DOHH2 (cell line): Measurements from ENCODE around the gene PUM2.
A peak's percentile ranks its signal among the peaks of the same experiment; 100 is the strongest.

ENCODE experiments used
- H3F3A ChIP-seq: fragments of 200-600 bp; sonication (generic), shearing (Covaris generic); 2 replicates; pipeline ENCODE4 v1.6.0; 2016; ENCODE audit warnings: antibody characterized with exemption, mild to moderate bottlenecking; ENCODE audit not compliant: control insufficient read depth, insufficient read depth
- H3K27ac ChIP-seq: fragments of 200-600 bp; sonication (generic); 2 replicates; pipeline ENCODE4 v1.5.1; 2014; ENCODE audit warnings: low read depth, mild to moderate bottlenecking, low read length, moderate library complexity
- H3K27me3 ChIP-seq: fragments of 200-600 bp; sonication (generic); 2 replicates; pipeline ENCODE4 v1.6.1; 2014; ENCODE audit warnings: mild to moderate bottlenecking, low read length, mixed read lengths; ENCODE audit not compliant: control insufficient read depth
- H3K36me3 ChIP-seq: fragments of 200-600 bp; sonication (generic); 2 replicates; pipeline ENCODE4 v1.6.1; 2014; ENCODE audit warnings: mild to moderate bottlenecking, low read length, moderate library complexity, mixed read lengths; ENCODE audit not compliant: control insufficient read depth
- H3K4me1 ChIP-seq: fragments of 200-600 bp; sonication (generic); 2 replicates; pipeline ENCODE4 v1.6.1; 2014; ENCODE audit warnings: mild to moderate bottlenecking, low read length, mixed read lengths; ENCODE audit not compliant: control insufficient read depth
- H3K4me2 ChIP-seq: fragments of 200-600 bp; sonication (generic); 2 replicates; pipeline ENCODE4 v1.6.0; 2014; ENCODE audit warnings: mild to moderate bottlenecking, low read length, moderate library complexity
- H3K4me3 ChIP-seq: fragments of 200-600 bp; sonication (generic); 2 replicates; pipeline ENCODE4 v1.5.1; 2014; ENCODE audit warnings: mild to moderate bottlenecking, low read length, mixed read lengths
- H3K79me2 ChIP-seq: fragments of 200-600 bp; sonication (generic); 2 replicates; pipeline ENCODE4 v1.6.1; 2014; ENCODE audit warnings: mild to moderate bottlenecking, low read length, mixed read lengths; ENCODE audit not compliant: control insufficient read depth
- H3K9me2 ChIP-seq: fragments of 200-600 bp; sonication (generic); replicated peaks from 2 replicates; pipeline ENCODE4 v1.6.1; 2014; ENCODE audit warnings: mild to moderate bottlenecking, low read length, mixed read lengths; ENCODE audit not compliant: control insufficient read depth
- H3K9me3 ChIP-seq: fragments of 200-600 bp; sonication (generic); 2 replicates; pipeline ENCODE4 v1.6.1; 2014; ENCODE audit warnings: antibody characterized with exemption, low read length, mixed read lengths; ENCODE audit not compliant: control insufficient read depth, insufficient read depth
- H4K20me1 ChIP-seq: fragments of 200-600 bp; sonication (generic); 2 replicates; pipeline ENCODE4 v1.6.0; 2014; ENCODE audit warnings: low read depth, mild to moderate bottlenecking, antibody characterized with exemption, low read length, moderate library complexity; ENCODE audit not compliant: control insufficient read depth, insufficient read depth
- EZH2phosphoT487 ChIP-seq: fragments of 200-600 bp; sonication (generic); IDR thresholded peaks from 2 replicates; pipeline ENCODE4 v1.6.1; 2017; ENCODE audit warnings: borderline replicate concordance, mild to moderate bottlenecking, antibody characterized with exemption, low read length, moderate library complexity, mixed read lengths
- TF ChIP-seq, protein P1 (sequence below): fragments of 200-600 bp; sonication (generic); IDR thresholded peaks from one replicate; pipeline ENCODE4 v1.5.1; 2014; ENCODE audit warnings: antibody characterized with exemption, mild to moderate bottlenecking, low read depth, low read length; ENCODE audit not compliant: poor library complexity, severe bottlenecking

Gene PUM2

GRCh38 chr2:20229322-20230113 lies 121.1 kb downstream of the PUM2 start:
- H3K9me3 ChIP-seq: no peaks in the 10 kb centered on the region
- H3K9me2 ChIP-seq: no peaks in the 10 kb centered on the region
- H3F3A ChIP-seq: no peaks in the 10 kb centered on the region
- H3K4me3 ChIP-seq: no peak overlapping the region
- no peaks in the 10 kb centered on the region for H3K79me2 ChIP-seq
- no peak overlapping the region for H3K4me2 ChIP-seq
- H3K27ac ChIP-seq: no peak overlapping the region
- TF ChIP-seq EZH2phosphoT487: no peak
- no peaks in the 10 kb centered on the region for H3K36me3 ChIP-seq
- H3K27me3 ChIP-seq: peaks cover 19% of the 10 kb centered on the region
- no peaks in the 10 kb centered on the region for H4K20me1 ChIP-seq
- H3K4me1 ChIP-seq: peaks cover 16% of the 10 kb centered on the region

GRCh38 chr2:20227894-20228505 lies 122.6 kb downstream of the PUM2 start:
- no peaks in the 10 kb centered on the region for H3K9me3 ChIP-seq
- no peaks in the 10 kb centered on the region for H3K36me3 ChIP-seq
- peaks cover 33% of the 10 kb centered on the region for H3K27me3 ChIP-seq
- H3F3A ChIP-seq: no peaks in the 10 kb centered on the region
- H3K4me2 ChIP-seq: no peak overlapping the region
- H3K4me3 ChIP-seq: no peak overlapping the region
- no peak overlapping the region for H3K27ac ChIP-seq
- peaks cover 29% of the 10 kb centered on the region for H3K4me1 ChIP-seq
- TF ChIP-seq, protein P1, sequence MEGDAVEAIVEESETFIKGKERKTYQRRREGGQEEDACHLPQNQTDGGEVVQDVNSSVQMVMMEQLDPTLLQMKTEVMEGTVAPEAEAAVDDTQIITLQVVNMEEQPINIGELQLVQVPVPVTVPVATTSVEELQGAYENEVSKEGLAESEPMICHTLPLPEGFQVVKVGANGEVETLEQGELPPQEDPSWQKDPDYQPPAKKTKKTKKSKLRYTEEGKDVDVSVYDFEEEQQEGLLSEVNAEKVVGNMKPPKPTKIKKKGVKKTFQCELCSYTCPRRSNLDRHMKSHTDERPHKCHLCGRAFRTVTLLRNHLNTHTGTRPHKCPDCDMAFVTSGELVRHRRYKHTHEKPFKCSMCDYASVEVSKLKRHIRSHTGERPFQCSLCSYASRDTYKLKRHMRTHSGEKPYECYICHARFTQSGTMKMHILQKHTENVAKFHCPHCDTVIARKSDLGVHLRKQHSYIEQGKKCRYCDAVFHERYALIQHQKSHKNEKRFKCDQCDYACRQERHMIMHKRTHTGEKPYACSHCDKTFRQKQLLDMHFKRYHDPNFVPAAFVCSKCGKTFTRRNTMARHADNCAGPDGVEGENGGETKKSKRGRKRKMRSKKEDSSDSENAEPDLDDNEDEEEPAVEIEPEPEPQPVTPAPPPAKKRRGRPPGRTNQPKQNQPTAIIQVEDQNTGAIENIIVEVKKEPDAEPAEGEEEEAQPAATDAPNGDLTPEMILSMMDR: no peak
- TF ChIP-seq EZH2phosphoT487: no peak
- H3K9me2 ChIP-seq: no peaks in the 10 kb centered on the region
- no peaks in the 10 kb centered on the region for H3K79me2 ChIP-seq
- H4K20me1 ChIP-seq: no peaks in the 10 kb centered on the region

GRCh38 chr2:20226152-20226545 lies 124.5 kb downstream of the PUM2 start:
- Histone ChIP-seq H3K4me1 (peaks cover 31% of the 10 kb centered on the region), H3K4me2 (peak overlapping the region; percentile 72; the same call in 1 of the 2 replicates), H3F3A (no peaks in the 10 kb centered on the region), H4K20me1 (0 out of 2 replicates have a peak, but pooled peaks cover 5% of the 10 kb centered on the region), H3K36me3 (no peaks in the 10 kb centered on the region), H3K4me3 (no peak overlapping the region), H3K79me2 (no peaks in the 10 kb centered on the region), H3K9me2 (no peaks in the 10 kb centered on the region), H3K9me3 (no peaks in the 10 kb centered on the region), H3K27ac (no peak overlapping the region), H3K27me3 (peaks cover 52% of the 10 kb centered on the region)
- TF ChIP-seq, protein P1: no peak
- no peak for TF ChIP-seq EZH2phosphoT487
